Lung (tissue), 12 donors: Measurements from ENCODE around the gene DMBT1. TPM values are rescaled to one million over a fixed set of nuclear protein-coding genes. Genes with fewer than 3 reads are reported as not detected.

Source experiments
- ATAC-seq: fragments of 200-7000 bp; cut with Tn5 transposase; one replicate; pipeline ENCODE4 v1.9.1; 2020; ENCODE audit warnings: moderate number of reproducible peaks; ENCODE audit not compliant: insufficient read depth, low FRiP score
- DNase-seq, 3 donors: peaks; one replicate each; pipeline ENCODE4 v3.0.0-alpha.2; 2013 to 2017
- H3K27ac ChIP-seq, 2 donors: one replicate each; pipeline ENCODE4 v1.5.1; 2013; ENCODE audit warnings: mild to moderate bottlenecking in 2 of 2, moderate library complexity in 2 of 2, control low read depth in 1 of 2, inconsistent platforms in 1 of 2, low read depth in 1 of 2, low read length in 1 of 2
- H3K27me3 ChIP-seq, 3 donors: one replicate each; pipeline ENCODE4 v1.5.1; 2013; ENCODE audit warnings: low read length in 2 of 3; ENCODE audit not compliant: control insufficient read depth in 3 of 3, insufficient read depth in 3 of 3
- H3K36me3 ChIP-seq, 4 donors: one replicate each; pipeline ENCODE4 v1.5.1; 2013; ENCODE audit warnings: low read length in 4 of 4, mild to moderate bottlenecking in 1 of 4, moderate library complexity in 1 of 4; ENCODE audit not compliant: control insufficient read depth in 4 of 4, insufficient read depth in 4 of 4
- H3K4me1 ChIP-seq, 5 donors: one replicate each; pipeline ENCODE4 v1.5.1; 2013; ENCODE audit warnings: low read length in 5 of 5, mild to moderate bottlenecking in 2 of 5, moderate library complexity in 1 of 5; ENCODE audit not compliant: control insufficient read depth in 5 of 5, insufficient read depth in 5 of 5
- H3K4me3 ChIP-seq: one replicate; pipeline ENCODE4 v1.5.1; 2013; ENCODE audit warnings: mild to moderate bottlenecking, control low read depth, moderate library complexity
- H3K9ac ChIP-seq, 2 donors: one replicate each; pipeline ENCODE4 v1.5.1; 2013; ENCODE audit warnings: low read length in 2 of 2, control low read depth in 1 of 2; ENCODE audit not compliant: insufficient read depth in 1 of 2
- H3K9me3 ChIP-seq, 4 donors: one replicate each; pipeline ENCODE4 v1.5.1; 2013; ENCODE audit warnings: low read length in 3 of 4, mild to moderate bottlenecking in 1 of 4, moderate library complexity in 1 of 4; ENCODE audit not compliant: control insufficient read depth in 4 of 4, insufficient read depth in 3 of 4
- CTCF ChIP-seq: IDR thresholded peaks from 2 replicates; pipeline ENCODE4 v1.5.1; 2012; ENCODE audit warnings: mild to moderate bottlenecking; ENCODE audit errors: control extremely low read depth, extremely low read depth
- WGBS, 2 donors: extraction: QIAGEN DNeasy Blood & Tissue Kit; methylation state at CpG; one replicate each; pipeline ENCODE4 v1.1.7; 2013; 5-methylcytosine and 5-hydroxymethylcytosine counted together
- polyA plus RNA-seq, 2 donors: library from polyadenylated mRNA; stranded (reverse); fragments of 200-250 nt; gene quantifications; one replicate each; pipeline ENCODE4 v1.2.1, GENCODE V29; 2013
- total RNA-seq, 2 donors: library from RNA; depleted of rRNA in 1 of 2; stranded (reverse); fragments of >200 nt in 1 of 2; gene quantifications; one replicate each; pipeline ENCODE4 v1.2.1, GENCODE V29; 2014 to 2021
- donor health status: control.
- donor health status: control.
- donor health status: Bipolar disorder and iron deficiency.
- donor health status: healthy.
- donor health status: DM: yes; HTN: yes; CAD: no.

The DMBT1 gene
- total and polyA plus RNA-seq, 4 donors = 21.1 to 337 (median 111) TPM

- TF ChIP-seq CTCF = no peak
- ATAC-seq = no peak
- H3K27me3 ChIP-seq = peaks cover 0 to 17% (median 15%) of the 10 kb centered on the region in 3 donors
- no peak overlapping the region for H3K4me3 ChIP-seq
- no peak overlapping the region for H3K27ac ChIP-seq
- H3K36me3 ChIP-seq = no peaks in the 10 kb centered on the region
- H3K9me3 ChIP-seq = no peaks in the 10 kb centered on the region
- H3K9ac ChIP-seq = no peak overlapping the region
- DNase-seq = no peak
- peaks cover 0 to 3% (median 0%) of the 10 kb centered on the region in 5 donors for H3K4me1 ChIP-seq
Observed at GRCh38 chr10:122564980-122565379, 4.4 kb downstream of the DMBT1 start.

GRCh38 chr10:122565766-122566206 is 5.2 kb downstream of the DMBT1 start:
- H3K4me3 ChIP-seq = no peak overlapping the region
- WGBS, 2 donors = 13 to 26% methylated on average over 13 of the region's 13 CpGs
- H3K27me3 ChIP-seq = peaks cover 0 to 12% (median 11%) of the 10 kb centered on the region in 3 donors
- DNase-seq (peak; percentile 79 to 88 (median 86)), ATAC-seq (peak; percentile 27)
- peak; percentile 77 for TF ChIP-seq CTCF
- peak overlapping the region in 1 of 2 donors; percentile 40 for H3K9ac ChIP-seq
- H3K9me3 ChIP-seq = no peaks in the 10 kb centered on the region
- H3K36me3 ChIP-seq = no peaks in the 10 kb centered on the region
- peaks cover 0 to 3% (median 0%) of the 10 kb centered on the region in 5 donors for H3K4me1 ChIP-seq
- no peak overlapping the region for H3K27ac ChIP-seq

GRCh38 chr10:122566632-122567031 is 6.1 kb downstream of the DMBT1 start:
- H3K4me1 ChIP-seq = peaks cover 0 to 3% (median 0%) of the 10 kb centered on the region in 5 donors
- WGBS, 2 donors = 2 to 93% methylated on average over 1 of the region's 1 CpG
- H3K9ac ChIP-seq = no peak overlapping the region
- H3K9me3 ChIP-seq = no peaks in the 10 kb centered on the region
- ATAC-seq (no peak), DNase-seq (peak in 1 of 3 donors; percentile 2)
- TF ChIP-seq CTCF = no peak
- H3K27me3 ChIP-seq = peaks cover 0 to 11% (median 10%) of the 10 kb centered on the region in 3 donors
- no peak overlapping the region for H3K27ac ChIP-seq
- H3K36me3 ChIP-seq = no peaks in the 10 kb centered on the region
- H3K4me3 ChIP-seq = no peak overlapping the region
